ENCODE data around the gene CAMTA1. TPM values are rescaled to one million over a fixed set of nuclear protein-coding genes. Genes with fewer than 3 reads are reported as not detected.

CAMTA1 gene
- total RNA-seq, 1 experiment from 2014 or later: 50.3 TPM

DNA sequence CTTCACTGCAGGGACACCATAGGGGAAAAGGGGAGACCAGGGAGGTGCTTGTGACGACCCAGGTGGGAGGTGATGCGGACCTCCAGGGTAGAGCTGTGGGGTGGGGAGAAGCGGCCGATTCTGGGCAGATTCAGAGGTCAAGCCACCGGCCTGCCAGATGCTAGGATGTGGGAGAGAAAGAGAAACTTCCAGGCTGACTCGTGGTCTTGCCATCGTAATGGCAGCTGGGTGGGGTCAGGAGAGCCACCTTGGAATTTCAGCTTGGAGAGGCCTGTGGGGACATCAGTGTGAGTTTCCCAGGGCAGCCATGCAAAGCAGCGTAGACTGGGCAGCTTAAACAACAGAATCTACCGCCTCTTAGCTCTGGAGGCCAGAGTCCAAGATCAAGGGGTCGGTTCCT lies 727.8 kb downstream of the CAMTA1 start:
- DNase-seq: no peak
- H3K4me3 Mint-ChIP-seq (ENCODE audit: low read depth, unreplicated experiment): no peak overlapping the region
- no peaks in the 10 kb centered on the region for H3K4me1 Mint-ChIP-seq (ENCODE audit: low read depth, unreplicated experiment)
- CTCF ChIA-PET: interaction anchor here (1.0 kb wide), 1 partner anchor 42 kb away, joined by 4 read pairs; no protein-coding TSS in a partner anchor
- H3K9me3 Mint-ChIP-seq (ENCODE audit: low read depth, unreplicated experiment): no peaks in the 10 kb centered on the region
- TF ChIP-seq, protein P1, sequence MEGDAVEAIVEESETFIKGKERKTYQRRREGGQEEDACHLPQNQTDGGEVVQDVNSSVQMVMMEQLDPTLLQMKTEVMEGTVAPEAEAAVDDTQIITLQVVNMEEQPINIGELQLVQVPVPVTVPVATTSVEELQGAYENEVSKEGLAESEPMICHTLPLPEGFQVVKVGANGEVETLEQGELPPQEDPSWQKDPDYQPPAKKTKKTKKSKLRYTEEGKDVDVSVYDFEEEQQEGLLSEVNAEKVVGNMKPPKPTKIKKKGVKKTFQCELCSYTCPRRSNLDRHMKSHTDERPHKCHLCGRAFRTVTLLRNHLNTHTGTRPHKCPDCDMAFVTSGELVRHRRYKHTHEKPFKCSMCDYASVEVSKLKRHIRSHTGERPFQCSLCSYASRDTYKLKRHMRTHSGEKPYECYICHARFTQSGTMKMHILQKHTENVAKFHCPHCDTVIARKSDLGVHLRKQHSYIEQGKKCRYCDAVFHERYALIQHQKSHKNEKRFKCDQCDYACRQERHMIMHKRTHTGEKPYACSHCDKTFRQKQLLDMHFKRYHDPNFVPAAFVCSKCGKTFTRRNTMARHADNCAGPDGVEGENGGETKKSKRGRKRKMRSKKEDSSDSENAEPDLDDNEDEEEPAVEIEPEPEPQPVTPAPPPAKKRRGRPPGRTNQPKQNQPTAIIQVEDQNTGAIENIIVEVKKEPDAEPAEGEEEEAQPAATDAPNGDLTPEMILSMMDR (IDR thresholded peaks at IDR 0.05; ENCODE audit: unreplicated experiment): no peak
- no peaks in the 10 kb centered on the region for H3K36me3 Mint-ChIP-seq (ENCODE audit: insufficient read depth, unreplicated experiment)
- BruUV-seq (replicated peaks): no TSS peak
- peaks cover 35% of the 10 kb centered on the region for H3K27me3 Mint-ChIP-seq (ENCODE audit: unreplicated experiment)
- intact Hi-C loops (cut with micrococcal nuclease; ENCODE audit: unreplicated experiment): no loop called here
- no peak overlapping the region for H3K27ac Mint-ChIP-seq (ENCODE audit: unreplicated experiment)

DNA sequence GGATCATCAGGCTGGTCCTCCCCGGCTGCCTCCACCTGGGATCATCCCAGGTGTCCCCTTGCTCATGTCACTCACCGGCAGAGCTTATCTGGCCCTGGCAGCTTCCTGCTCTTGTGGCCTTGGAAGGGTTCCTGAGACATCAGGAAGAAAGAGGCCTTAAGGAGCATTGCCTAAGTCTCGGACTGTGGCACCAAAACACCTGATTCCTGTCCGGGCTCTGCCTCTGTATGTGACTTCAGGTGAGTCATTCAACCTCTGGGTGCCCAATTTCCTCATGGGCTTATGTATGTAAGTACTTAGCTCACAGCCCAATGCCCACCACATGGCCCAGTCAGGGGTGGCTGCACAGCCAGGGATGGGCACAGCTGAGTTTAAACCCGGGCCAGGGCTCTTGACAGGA lies 729.9 kb downstream of the CAMTA1 start:
- DNase-seq: no peak
- Mint-ChIP-seq H3K36me3 (ENCODE audit: insufficient read depth, unreplicated experiment) (no peaks in the 10 kb centered on the region), H3K4me3 (ENCODE audit: low read depth, unreplicated experiment) (no peak overlapping the region), H3K27me3 (ENCODE audit: unreplicated experiment) (peaks cover 56% of the 10 kb centered on the region), H3K4me1 (ENCODE audit: low read depth, unreplicated experiment) (no peaks in the 10 kb centered on the region), H3K27ac (ENCODE audit: unreplicated experiment) (no peak overlapping the region), H3K9me3 (ENCODE audit: low read depth, unreplicated experiment) (no peaks in the 10 kb centered on the region)
- TF ChIP-seq, protein P1 (IDR thresholded peaks at IDR 0.05; ENCODE audit: unreplicated experiment): no peak
- no TSS peak for BruUV-seq (replicated peaks)
- CTCF ChIA-PET: no interaction called here
- intact Hi-C loops (cut with micrococcal nuclease; ENCODE audit: unreplicated experiment): no loop called here

- Mint-ChIP-seq H3K27ac (ENCODE audit: unreplicated experiment) (no peak overlapping the region), H3K9me3 (ENCODE audit: low read depth, unreplicated experiment) (no peaks in the 10 kb centered on the region), H3K36me3 (ENCODE audit: insufficient read depth, unreplicated experiment) (no peaks in the 10 kb centered on the region), H3K4me3 (ENCODE audit: low read depth, unreplicated experiment) (no peak overlapping the region), H3K4me1 (ENCODE audit: low read depth, unreplicated experiment) (no peaks in the 10 kb centered on the region), H3K27me3 (ENCODE audit: unreplicated experiment) (peaks cover 63% of the 10 kb centered on the region)
- no TSS peak for BruUV-seq (replicated peaks)
- CTCF ChIA-PET: no interaction called here
- intact Hi-C loops (cut with micrococcal nuclease; ENCODE audit: unreplicated experiment): no loop called here
- DNase-seq: no peak
- TF ChIP-seq, protein P1 (IDR thresholded peaks at IDR 0.05; ENCODE audit: unreplicated experiment): no peak
Measured at GRCh38 chr1:7515904-7516303, 730.6 kb downstream of the CAMTA1 start.

- peaks cover 68% of the 10 kb centered on the region for H3K27me3 Mint-ChIP-seq (ENCODE audit: unreplicated experiment)
- TF ChIP-seq, protein P1 (IDR thresholded peaks at IDR 0.05; ENCODE audit: unreplicated experiment): no peak
- no peaks in the 10 kb centered on the region for H3K4me1 Mint-ChIP-seq (ENCODE audit: low read depth, unreplicated experiment)
- H3K9me3 Mint-ChIP-seq (ENCODE audit: low read depth, unreplicated experiment): no peaks in the 10 kb centered on the region
- no peak for DNase-seq
- H3K27ac Mint-ChIP-seq (ENCODE audit: unreplicated experiment): no peak overlapping the region
- no peak overlapping the region for H3K4me3 Mint-ChIP-seq (ENCODE audit: low read depth, unreplicated experiment)
- CTCF ChIA-PET: no interaction called here
- H3K36me3 Mint-ChIP-seq (ENCODE audit: insufficient read depth, unreplicated experiment): no peaks in the 10 kb centered on the region
- BruUV-seq (replicated peaks): no TSS peak
- intact Hi-C loops (cut with micrococcal nuclease; ENCODE audit: unreplicated experiment): no loop called here
Measured at GRCh38 chr1:7516341-7516740, 731.1 kb downstream of the CAMTA1 start.
